ENCODE measurements around the gene WAS.
"Not testable (repeated sequence)": the region's sequence is repeated elsewhere in the genome, so short reads cannot be mapped to it uniquely, and the experiment has no call there.

WAS gene

DNA sequence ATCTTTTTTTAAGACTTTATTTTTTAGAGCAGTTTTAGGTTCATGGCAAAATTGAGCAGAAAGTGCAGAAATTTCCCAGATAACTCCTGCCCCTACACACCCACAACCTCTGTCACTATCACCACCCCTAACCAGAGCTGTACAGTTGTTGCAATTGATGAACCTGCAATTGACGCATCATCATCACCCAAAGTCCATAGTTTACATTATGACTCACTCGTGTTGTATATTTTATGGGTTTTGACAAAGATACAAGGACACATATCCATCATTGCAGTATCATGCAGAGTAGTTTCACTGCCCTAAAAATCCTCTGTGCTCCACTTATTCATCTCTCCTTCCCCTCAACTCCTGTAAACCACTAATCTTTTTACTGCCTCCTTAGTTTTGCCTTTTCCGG, 34.5 kb upstream of the WAS start:
- no peaks in the 10 kb centered on the region for H3K9me3 ChIP-seq (ENCODE audit: control insufficient read depth, low read length)
- H3K27ac ChIP-seq = no peak overlapping the region
- no peaks in the 10 kb centered on the region for H3K27me3 ChIP-seq (ENCODE audit: control insufficient read depth, insufficient read depth, low read length)
- H3K9ac ChIP-seq = no peak overlapping the region
- TF ChIP-seq, protein P1, sequence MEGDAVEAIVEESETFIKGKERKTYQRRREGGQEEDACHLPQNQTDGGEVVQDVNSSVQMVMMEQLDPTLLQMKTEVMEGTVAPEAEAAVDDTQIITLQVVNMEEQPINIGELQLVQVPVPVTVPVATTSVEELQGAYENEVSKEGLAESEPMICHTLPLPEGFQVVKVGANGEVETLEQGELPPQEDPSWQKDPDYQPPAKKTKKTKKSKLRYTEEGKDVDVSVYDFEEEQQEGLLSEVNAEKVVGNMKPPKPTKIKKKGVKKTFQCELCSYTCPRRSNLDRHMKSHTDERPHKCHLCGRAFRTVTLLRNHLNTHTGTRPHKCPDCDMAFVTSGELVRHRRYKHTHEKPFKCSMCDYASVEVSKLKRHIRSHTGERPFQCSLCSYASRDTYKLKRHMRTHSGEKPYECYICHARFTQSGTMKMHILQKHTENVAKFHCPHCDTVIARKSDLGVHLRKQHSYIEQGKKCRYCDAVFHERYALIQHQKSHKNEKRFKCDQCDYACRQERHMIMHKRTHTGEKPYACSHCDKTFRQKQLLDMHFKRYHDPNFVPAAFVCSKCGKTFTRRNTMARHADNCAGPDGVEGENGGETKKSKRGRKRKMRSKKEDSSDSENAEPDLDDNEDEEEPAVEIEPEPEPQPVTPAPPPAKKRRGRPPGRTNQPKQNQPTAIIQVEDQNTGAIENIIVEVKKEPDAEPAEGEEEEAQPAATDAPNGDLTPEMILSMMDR (IDR thresholded peaks at IDR 0.05) = no peak
- no peaks in the 10 kb centered on the region for H3K4me1 ChIP-seq
- H3K79me2 ChIP-seq = no peaks in the 10 kb centered on the region
- H3K4me3 ChIP-seq (ENCODE audit: low read depth, low read length) = no peak overlapping the region
- no peak overlapping the region for H2AFZ ChIP-seq
- H3K4me2 ChIP-seq (ENCODE audit: low read length) = no peak overlapping the region
- H3K36me3 ChIP-seq (ENCODE audit: control insufficient read depth, insufficient read depth, low read length) = no peaks in the 10 kb centered on the region

DNA sequence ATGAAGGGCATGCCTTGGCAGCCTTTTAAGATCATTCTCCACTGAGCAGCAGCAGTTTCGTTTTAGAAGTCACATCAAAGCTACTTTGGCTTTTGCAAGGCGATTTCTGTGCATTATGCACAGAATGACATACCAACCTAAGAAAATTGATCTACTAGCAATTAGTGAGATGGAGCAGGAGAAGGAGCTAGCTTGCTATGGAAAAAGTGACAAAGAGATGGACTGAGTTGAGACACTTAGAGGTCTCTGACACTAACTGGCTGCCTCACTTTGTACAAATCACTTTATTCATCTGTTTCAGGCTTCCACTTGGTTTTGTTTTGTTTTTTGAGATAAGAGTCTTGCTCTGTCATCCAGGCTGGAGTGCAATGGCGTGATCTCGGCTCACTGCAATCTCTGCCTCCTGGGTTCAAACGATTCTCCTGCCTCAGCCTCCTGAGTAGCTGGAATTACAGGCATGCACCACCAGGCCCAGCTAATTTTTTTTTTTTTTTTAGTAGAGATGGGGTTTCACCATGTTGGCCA, 31.5 kb upstream of the WAS start:
- not testable (repeated sequence) for H3K4me2 ChIP-seq (ENCODE audit: low read length); H2AFZ ChIP-seq; H3K79me2 ChIP-seq; H3K36me3 ChIP-seq (ENCODE audit: control insufficient read depth, insufficient read depth, low read length); H3K27me3 ChIP-seq (ENCODE audit: control insufficient read depth, insufficient read depth, low read length); H3K9ac ChIP-seq; H3K4me1 ChIP-seq; H3K9me3 ChIP-seq (ENCODE audit: control insufficient read depth, low read length); H3K27ac ChIP-seq; H3K4me3 ChIP-seq (ENCODE audit: low read depth, low read length)

DNA sequence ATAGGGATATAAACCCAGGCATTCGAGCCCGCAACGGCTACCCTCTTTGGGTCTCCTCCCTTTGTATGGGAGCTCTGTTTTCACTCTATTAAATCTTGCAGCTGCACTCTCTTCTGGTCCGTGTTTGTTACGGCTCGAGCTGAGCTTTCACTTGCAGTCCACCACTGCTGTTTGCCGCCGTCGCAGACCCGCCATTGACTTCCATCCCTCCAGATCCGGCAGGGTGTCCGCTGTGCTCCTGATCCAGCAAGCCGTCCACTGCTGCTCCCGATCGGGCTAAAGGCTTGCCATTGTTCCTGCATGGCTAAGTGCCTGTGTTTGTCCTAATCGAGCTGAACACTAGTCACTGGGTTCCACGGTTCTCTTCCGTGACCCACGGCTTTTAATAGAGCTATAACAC, 28.9 kb upstream of the WAS start:
- not testable (repeated sequence) for H2AFZ ChIP-seq; H3K4me3 ChIP-seq (ENCODE audit: low read depth, low read length); H3K4me2 ChIP-seq (ENCODE audit: low read length); H3K36me3 ChIP-seq (ENCODE audit: control insufficient read depth, insufficient read depth, low read length); H3K27me3 ChIP-seq (ENCODE audit: control insufficient read depth, insufficient read depth, low read length); H3K27ac ChIP-seq; H3K9me3 ChIP-seq (ENCODE audit: control insufficient read depth, low read length); H3K4me1 ChIP-seq; H3K9ac ChIP-seq; H3K79me2 ChIP-seq

DNA sequence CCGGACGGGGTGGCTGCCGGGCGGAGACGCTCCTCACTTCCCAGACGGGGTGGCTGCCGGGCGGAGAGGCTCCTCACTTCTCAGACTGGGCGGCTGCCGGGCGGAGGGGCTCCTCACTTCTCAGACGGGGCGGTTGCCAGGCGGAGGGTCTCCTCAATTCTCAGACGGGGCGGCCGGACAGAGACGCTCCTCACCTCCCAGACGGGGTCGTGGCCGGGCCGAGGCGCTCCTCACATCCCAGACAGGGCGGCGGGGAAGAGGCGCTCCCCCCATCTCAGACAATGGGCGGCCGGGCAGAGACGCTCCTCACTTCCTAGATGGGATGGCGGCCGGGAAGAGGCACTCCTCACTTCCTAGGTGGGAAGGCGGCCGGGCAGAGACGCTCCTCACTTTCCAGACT, 23.9 kb upstream of the WAS start:
- not testable (repeated sequence) for H3K27ac ChIP-seq; H3K27me3 ChIP-seq (ENCODE audit: control insufficient read depth, insufficient read depth, low read length); H3K9ac ChIP-seq; H3K79me2 ChIP-seq; H3K9me3 ChIP-seq (ENCODE audit: control insufficient read depth, low read length); H2AFZ ChIP-seq; H3K4me1 ChIP-seq; H3K4me2 ChIP-seq (ENCODE audit: low read length); H3K36me3 ChIP-seq (ENCODE audit: control insufficient read depth, insufficient read depth, low read length); H3K4me3 ChIP-seq (ENCODE audit: low read depth, low read length)

DNA sequence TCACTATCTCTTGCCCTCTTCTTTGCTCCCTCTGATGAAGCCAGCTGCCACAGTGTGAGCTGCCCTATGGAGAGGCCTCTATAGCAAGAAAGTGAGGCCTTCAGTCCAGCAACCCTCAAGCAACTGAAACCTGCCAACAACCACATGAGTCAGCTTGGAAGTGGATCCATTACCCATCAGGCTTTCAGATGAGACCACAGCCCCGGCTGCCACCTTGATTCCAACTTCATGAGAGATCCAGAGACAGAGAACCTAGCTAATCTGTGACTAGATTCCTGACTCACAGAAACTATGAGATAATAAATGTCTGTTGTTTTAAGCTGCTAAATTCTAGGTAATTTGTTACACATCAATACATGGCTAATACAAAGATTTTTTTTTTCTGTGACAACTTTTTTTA, 20.4 kb upstream of the WAS start:
- Histone ChIP-seq H3K9me3 (ENCODE audit: control insufficient read depth, low read length) (no peaks in the 10 kb centered on the region), H3K79me2 (no peaks in the 10 kb centered on the region), H2AFZ (no peak overlapping the region), H3K4me2 (ENCODE audit: low read length) (no peak overlapping the region), H3K4me3 (ENCODE audit: low read depth, low read length) (no peak overlapping the region), H3K27me3 (ENCODE audit: control insufficient read depth, insufficient read depth, low read length) (no peaks in the 10 kb centered on the region), H3K27ac (no peak overlapping the region), H3K4me1 (no peaks in the 10 kb centered on the region), H3K9ac (no peak overlapping the region), H3K36me3 (ENCODE audit: control insufficient read depth, insufficient read depth, low read length) (no peaks in the 10 kb centered on the region)
- TF ChIP-seq, protein P1 (IDR thresholded peaks at IDR 0.05) = no peak

DNA sequence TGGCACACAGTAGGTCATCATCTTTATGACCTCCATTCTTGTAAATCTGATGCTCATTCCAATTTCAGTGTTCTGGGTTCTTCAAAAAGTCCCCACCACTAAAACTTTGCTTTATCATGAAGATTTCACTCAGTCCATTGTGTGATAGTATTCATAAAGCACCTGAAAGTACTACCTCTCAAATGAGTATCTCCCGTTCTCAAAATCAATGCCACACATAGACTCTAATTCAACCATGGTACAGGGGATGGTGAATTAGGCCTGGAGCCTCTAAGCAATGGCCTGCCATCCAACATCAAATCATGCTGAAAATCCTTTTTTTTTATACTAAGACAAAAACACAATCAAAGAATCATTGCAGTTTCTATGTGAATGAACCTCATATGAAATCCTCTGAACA, 19.4 kb upstream of the WAS start:
- H3K36me3 ChIP-seq (ENCODE audit: control insufficient read depth, insufficient read depth, low read length) = no peaks in the 10 kb centered on the region
- no peak overlapping the region for H3K4me2 ChIP-seq (ENCODE audit: low read length)
- no peak overlapping the region for H3K4me3 ChIP-seq (ENCODE audit: low read depth, low read length)
- TF ChIP-seq, protein P1 (IDR thresholded peaks at IDR 0.05) = no peak
- H3K4me1 ChIP-seq = no peaks in the 10 kb centered on the region
- no peaks in the 10 kb centered on the region for H3K79me2 ChIP-seq
- H2AFZ ChIP-seq = no peak overlapping the region
- H3K9me3 ChIP-seq (ENCODE audit: control insufficient read depth, low read length) = no peaks in the 10 kb centered on the region
- H3K9ac ChIP-seq = no peak overlapping the region
- H3K27ac ChIP-seq = no peak overlapping the region
- no peaks in the 10 kb centered on the region for H3K27me3 ChIP-seq (ENCODE audit: control insufficient read depth, insufficient read depth, low read length)

Data from parathyroid adenoma (tissue), 2 donors.